NOMO-1 treated with dmso at 0.1 percent for 144 hours (cell line): ENCODE data around the gene NTN1.
"Not testable (repeated sequence)": the region's sequence is repeated elsewhere in the genome, so short reads cannot be mapped to it uniquely, and the experiment has no call there.

ENCODE experiments used
- DNase-seq: peaks from one replicate; lab custom pipeline; 2025; ENCODE audit not compliant: unreplicated experiment; lab: John Stamatoyannopoulos, UW

Gene NTN1

GRCh38 chr17:9151091-9151490, 129.8 kb downstream of the NTN1 start:
- DNase-seq, result no peak

GRCh38 chr17:9151740-9152139, 130.4 kb downstream of the NTN1 start:
- DNase-seq, result not testable (repeated sequence)

GRCh38 chr17:9158544-9159452, 137.5 kb downstream of the NTN1 start:
- DNase-seq, result no peak

- no peak for DNase-seq
These were observed 141.1 kb downstream of the NTN1 start for GRCh38 chr17:9162275-9162985.

GRCh38 chr17:9166788-9167187, 145.5 kb downstream of the NTN1 start:
- no peak for DNase-seq

GRCh38 chr17:9167379-9167778, 146.1 kb downstream of the NTN1 start:
- no peak for DNase-seq

- no peak for DNase-seq
These were observed 147.8 kb downstream of the NTN1 start for GRCh38 chr17:9169116-9169515.

- DNase-seq, result no peak
These were observed 149.0 kb downstream of the NTN1 start for GRCh38 chr17:9170336-9170735.

- DNase-seq, result no peak
These were observed 149.5 kb downstream of the NTN1 start for GRCh38 chr17:9170853-9171252.

- DNase-seq, result no peak
These were observed 152.2 kb downstream of the NTN1 start for GRCh38 chr17:9173386-9173983.

- no peak for DNase-seq
These were observed 153.0 kb downstream of the NTN1 start for GRCh38 chr17:9174312-9174711.

GRCh38 chr17:9174779-9175574, 153.7 kb downstream of the NTN1 start:
- DNase-seq, result no peak

GRCh38 chr17:9175700-9176467, 154.6 kb downstream of the NTN1 start:
- DNase-seq, result no peak

GRCh38 chr17:9177212-9177611, 155.9 kb downstream of the NTN1 start:
- DNase-seq, result no peak

GRCh38 chr17:9178319-9178718, 157.0 kb downstream of the NTN1 start:
- DNase-seq, result no peak

- no peak for DNase-seq
These were observed 158.3 kb downstream of the NTN1 start for GRCh38 chr17:9179602-9180001.

GRCh38 chr17:9181640-9182039, 160.3 kb downstream of the NTN1 start:
- peak; percentile 45 for DNase-seq

GRCh38 chr17:9183306-9183705, 162.0 kb downstream of the NTN1 start:
- DNase-seq, result peak; percentile 83

- DNase-seq, result no peak
These were observed 163.8 kb downstream of the NTN1 start for GRCh38 chr17:9185142-9185541.

GRCh38 chr17:9185688-9186284, 164.5 kb downstream of the NTN1 start:
- peak; percentile 28 for DNase-seq
